Endodermal cell (in vitro differentiated cells): ENCODE measurements around the gene DNM1. TPM values are rescaled to one million over a fixed set of nuclear protein-coding genes. Genes with fewer than 3 reads are reported as not detected.
"Not testable (repeated sequence)": the region's sequence is repeated elsewhere in the genome, so short reads cannot be mapped to it uniquely, and the experiment has no call there.

Experiments used
- DNase-seq: peaks from one replicate; pipeline ENCODE4 v3.0.0-alpha.2; 2017
- H3K27ac ChIP-seq: 2 replicates; pipeline ENCODE4 v1.5.1; 2013; ENCODE audit warnings: mild to moderate bottlenecking, low read depth, low read length, moderate library complexity
- H3K27me3 ChIP-seq: 2 replicates; pipeline ENCODE4 v1.6.1; 2013; ENCODE audit warnings: mild to moderate bottlenecking, low read length, moderate library complexity; ENCODE audit not compliant: insufficient read depth, control insufficient read depth, poor library complexity, severe bottlenecking
- H3K36me3 ChIP-seq: 2 replicates; pipeline ENCODE4 v1.7.0; 2013; ENCODE audit warnings: mild to moderate bottlenecking, low read length, moderate library complexity; ENCODE audit not compliant: control insufficient read depth, insufficient read depth
- H3K4me1 ChIP-seq: one replicate; pipeline ENCODE4 v1.7.0; 2013; ENCODE audit warnings: low read length; ENCODE audit not compliant: control insufficient read depth, insufficient read depth
- H3K4me3 ChIP-seq: 2 replicates; pipeline ENCODE4 v1.5.1; 2013; ENCODE audit warnings: mild to moderate bottlenecking, low read length, moderate library complexity
- H3K9ac ChIP-seq: 2 replicates; pipeline ENCODE4 v1.6.1; 2013; ENCODE audit warnings: mild to moderate bottlenecking, low read length, moderate library complexity; ENCODE audit not compliant: poor library complexity, severe bottlenecking; ENCODE audit errors: extremely low read depth
- H3K9me3 ChIP-seq: 2 replicates; pipeline ENCODE4 v1.6.1; 2013; ENCODE audit warnings: mild to moderate bottlenecking, low read length, moderate library complexity; ENCODE audit not compliant: control insufficient read depth
- H3K27ac Mint-ChIP-seq: 2 replicates; pipeline ENCODE4 v1.8.0; 2020; ENCODE audit warnings: mixed read lengths
- H3K27me3 Mint-ChIP-seq: 2 replicates; pipeline ENCODE4 v1.8.0; 2021; ENCODE audit warnings: mild to moderate bottlenecking, mixed read lengths; ENCODE audit not compliant: insufficient read depth
- H3K36me3 Mint-ChIP-seq: 2 replicates; pipeline ENCODE4 v1.8.0; 2020; ENCODE audit warnings: low read depth, mixed read lengths
- H3K4me1 Mint-ChIP-seq: 2 replicates; pipeline ENCODE4 v1.8.0; 2020; ENCODE audit warnings: mixed read lengths
- H3K4me3 Mint-ChIP-seq: 2 replicates; pipeline ENCODE4 v1.8.0; 2020; ENCODE audit warnings: mild to moderate bottlenecking, moderate library complexity, mixed read lengths
- H3K9me3 Mint-ChIP-seq: 2 replicates; pipeline ENCODE4 v1.8.0; 2020; ENCODE audit warnings: mild to moderate bottlenecking, mixed read lengths
- WGBS, 2 experiments: methylation state at CpG; one replicate each; pipeline versions ENCODE4 v1.1.5 to v1.1.7; 2013; ENCODE audit warnings: missing lambda C conversion rate in 2 of 2, mixed read lengths in 1 of 2; ENCODE audit not compliant: insufficient coverage in 1 of 2, insufficient read length in 1 of 2; 5-methylcytosine and 5-hydroxymethylcytosine counted together
- total RNA-seq, 2 donors: library from RNA; stranded (reverse); fragmentation: NEBNext Ultra II Directional in 1 of 2; extraction: Animal tissue kit (Norgen Biotek cat#: 25700) in 1 of 2; gene quantifications; 2 replicates in 1 of 2; 3 replicates in 1 of 2; pipeline ENCODE4 v1.2.1, GENCODE V29; 2021
- TF ChIP-seq, protein P1 (sequence below): fragments of 200-600 bp; sonication (generic); conservative IDR thresholded peaks from 2 replicates; pipeline ENCODE4 v1.5.0; 2021; ENCODE audit warnings: antibody characterized with exemption, mild to moderate bottlenecking

DNM1 gene
- total RNA-seq, 2 donors from 2014 or later, result 55.8 to 147 TPM

DNA sequence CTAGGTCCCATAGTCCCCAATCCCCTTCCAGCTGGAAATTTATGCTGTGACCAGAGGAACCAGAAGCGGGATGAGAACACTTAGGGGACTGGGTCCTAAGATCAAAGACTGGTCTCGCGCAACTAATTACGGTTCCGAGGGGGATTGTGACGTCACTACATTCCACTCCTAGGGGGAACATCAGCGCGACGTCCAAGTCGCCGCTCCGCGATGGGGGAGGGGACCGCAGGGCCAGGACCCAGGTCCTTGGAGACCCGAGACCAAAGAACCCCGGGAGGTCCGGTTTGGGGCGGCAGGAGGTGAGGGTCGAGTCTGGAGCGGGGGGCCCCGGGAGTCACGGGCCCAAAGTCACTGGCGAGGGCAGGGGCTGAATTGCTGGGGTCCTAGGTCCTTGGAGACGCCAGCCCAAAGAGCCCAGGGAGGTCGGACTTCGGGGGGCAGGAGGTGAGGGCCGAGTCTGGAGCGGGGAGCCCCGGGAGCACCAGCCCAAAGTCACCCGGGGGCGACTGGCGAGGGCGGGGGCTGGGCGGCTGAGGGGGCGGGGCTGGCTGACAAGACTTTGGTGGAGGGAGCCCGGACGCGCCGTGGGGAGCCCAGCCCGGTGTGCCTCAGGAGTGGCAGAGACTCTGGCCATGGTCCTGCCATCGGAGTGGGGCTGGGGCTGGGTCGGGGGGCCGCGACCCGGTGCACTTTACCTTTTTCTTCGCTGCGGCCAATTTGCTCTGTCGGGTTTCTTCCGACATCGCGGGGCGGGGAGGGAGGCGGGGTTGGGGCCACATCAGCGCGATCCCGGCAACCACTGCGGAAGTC, 72.2 kb downstream of the DNM1 start, which contains the start of gene GOLGA2:
TSS of gene GOLGA2 (minus strand) at position 810 of the 810 bp plus-strand sequence. CDS start at position 779, 31 bp downstream.
- Histone ChIP-seq H3K27ac (peak within 1 kb of the TSS; percentile 83), H3K4me1 (no peaks in the 10 kb centered on the region), H3K27me3 (no peaks in the 10 kb centered on the region), H3K9me3 (no peaks in the 10 kb centered on the region), H3K36me3 (peaks cover 41% of the 10 kb centered on the region), H3K4me3 (peak within 1 kb of the TSS; percentile 94), H3K9ac (peak within 1 kb of the TSS; percentile 99)
- TF ChIP-seq, protein P1, sequence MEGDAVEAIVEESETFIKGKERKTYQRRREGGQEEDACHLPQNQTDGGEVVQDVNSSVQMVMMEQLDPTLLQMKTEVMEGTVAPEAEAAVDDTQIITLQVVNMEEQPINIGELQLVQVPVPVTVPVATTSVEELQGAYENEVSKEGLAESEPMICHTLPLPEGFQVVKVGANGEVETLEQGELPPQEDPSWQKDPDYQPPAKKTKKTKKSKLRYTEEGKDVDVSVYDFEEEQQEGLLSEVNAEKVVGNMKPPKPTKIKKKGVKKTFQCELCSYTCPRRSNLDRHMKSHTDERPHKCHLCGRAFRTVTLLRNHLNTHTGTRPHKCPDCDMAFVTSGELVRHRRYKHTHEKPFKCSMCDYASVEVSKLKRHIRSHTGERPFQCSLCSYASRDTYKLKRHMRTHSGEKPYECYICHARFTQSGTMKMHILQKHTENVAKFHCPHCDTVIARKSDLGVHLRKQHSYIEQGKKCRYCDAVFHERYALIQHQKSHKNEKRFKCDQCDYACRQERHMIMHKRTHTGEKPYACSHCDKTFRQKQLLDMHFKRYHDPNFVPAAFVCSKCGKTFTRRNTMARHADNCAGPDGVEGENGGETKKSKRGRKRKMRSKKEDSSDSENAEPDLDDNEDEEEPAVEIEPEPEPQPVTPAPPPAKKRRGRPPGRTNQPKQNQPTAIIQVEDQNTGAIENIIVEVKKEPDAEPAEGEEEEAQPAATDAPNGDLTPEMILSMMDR, result no peak
- peaks cover 16% of the 10 kb centered on the region for H3K4me1 Mint-ChIP-seq
- H3K9me3 Mint-ChIP-seq, result no peaks in the 10 kb centered on the region
- 0% methylated on average over 26 to 57 of the region's 57 CpGs for WGBS, 2 experiments
- H3K27ac Mint-ChIP-seq, result peak within 1 kb of the TSS; percentile 95
- DNase-seq, result peak; percentile 71
- H3K27me3 Mint-ChIP-seq, result no peaks in the 10 kb centered on the region
- H3K4me3 Mint-ChIP-seq, result peak within 1 kb of the TSS; percentile 89
- H3K36me3 Mint-ChIP-seq, result peaks cover 23% of the 10 kb centered on the region

GRCh38 chr9:128276008-128276573, 72.9 kb downstream of the DNM1 start, which contains the start of gene SWI5:
SWI5 (plus strand) TSS chr9:128276276.
- Mint-ChIP-seq H3K9me3 (no peaks in the 10 kb centered on the region), H3K27me3 (no peaks in the 10 kb centered on the region), H3K4me1 (peaks cover 16% of the 10 kb centered on the region), H3K36me3 (peaks cover 24% of the 10 kb centered on the region), H3K4me3 (peak within 1 kb of the TSS; percentile 89), H3K27ac (peak within 1 kb of the TSS; percentile 95)
- peaks cover 39% of the 10 kb centered on the region for H3K36me3 ChIP-seq
- H3K4me1 ChIP-seq, result no peaks in the 10 kb centered on the region
- H3K27me3 ChIP-seq, result no peaks in the 10 kb centered on the region
- peak within 1 kb of the TSS; percentile 99 for H3K9ac ChIP-seq
- peak within 1 kb of the TSS; percentile 94 for H3K4me3 ChIP-seq
- TF ChIP-seq, protein P1, result no peak
- H3K27ac ChIP-seq, result peak within 1 kb of the TSS; percentile 83
- H3K9me3 ChIP-seq, result no peaks in the 10 kb centered on the region
- WGBS, 2 experiments, result 0 to 1% methylated on average over 26 to 38 of the region's 38 CpGs
- peak; percentile 100 for DNase-seq

- Histone ChIP-seq H3K27me3 (no peaks in the 10 kb centered on the region), H3K9ac (peak overlapping the region; percentile 73), H3K4me3 (peak overlapping the region; percentile 94), H3K36me3 (peaks cover 34% of the 10 kb centered on the region), H3K9me3 (no peaks in the 10 kb centered on the region), H3K27ac (no peak overlapping the region), H3K4me1 (no peaks in the 10 kb centered on the region)
- Mint-ChIP-seq H3K9me3 (no peaks in the 10 kb centered on the region), H3K4me1 (peaks cover 16% of the 10 kb centered on the region), H3K4me3 (peak overlapping the region; percentile 89), H3K27ac (peak overlapping the region; percentile 95), H3K36me3 (peaks cover 18% of the 10 kb centered on the region), H3K27me3 (no peaks in the 10 kb centered on the region)
- TF ChIP-seq, protein P1, result no peak
- WGBS, 2 experiments, result 10 to 15% methylated on average over 14 to 23 of the region's 23 CpGs
- DNase-seq, result peak; percentile 85
Measured at GRCh38 chr9:128276574-128277270, 73.5 kb downstream of the DNM1 start.

- H3K4me3 ChIP-seq, H3K4me3 Mint-ChIP-seq, H3K27ac ChIP-seq, H3K9me3 Mint-ChIP-seq, H3K4me1 ChIP-seq, H3K9ac ChIP-seq, H3K36me3 Mint-ChIP-seq, H3K27me3 Mint-ChIP-seq, H3K27me3 ChIP-seq, H3K36me3 ChIP-seq, H3K9me3 ChIP-seq, DNase-seq: not testable (repeated sequence)
- Mint-ChIP-seq H3K27ac (peak overlapping the region; percentile 15), H3K4me1 (peaks cover 16% of the 10 kb centered on the region)
- WGBS, 2 experiments, result 94 to 98% methylated on average over 10 to 21 of the region's 22 CpGs
Measured at GRCh38 chr9:128279088-128280073, 76.2 kb downstream of the DNM1 start.
